NCI-H187 treated with DMSO at 0.1 percent for 48 hours (cell line): ENCODE measurements around the gene CCDC201.
"Not testable (repeated sequence)": the region's sequence is repeated elsewhere in the genome, so short reads cannot be mapped to it uniquely, and the experiment has no call there.

ENCODE experiments used
- DNase-seq: peaks from one replicate; lab custom pipeline; 2025; lab: John Stamatoyannopoulos, UW

The CCDC201 gene

GRCh38 chr7:45874408-45875131, 1.7 kb upstream of the CCDC201 start:
- DNase-seq, result no peak

GRCh38 chr7:45873355-45873754, 473 bp upstream of the CCDC201 start:
- DNase-seq, result no peak

DNA sequence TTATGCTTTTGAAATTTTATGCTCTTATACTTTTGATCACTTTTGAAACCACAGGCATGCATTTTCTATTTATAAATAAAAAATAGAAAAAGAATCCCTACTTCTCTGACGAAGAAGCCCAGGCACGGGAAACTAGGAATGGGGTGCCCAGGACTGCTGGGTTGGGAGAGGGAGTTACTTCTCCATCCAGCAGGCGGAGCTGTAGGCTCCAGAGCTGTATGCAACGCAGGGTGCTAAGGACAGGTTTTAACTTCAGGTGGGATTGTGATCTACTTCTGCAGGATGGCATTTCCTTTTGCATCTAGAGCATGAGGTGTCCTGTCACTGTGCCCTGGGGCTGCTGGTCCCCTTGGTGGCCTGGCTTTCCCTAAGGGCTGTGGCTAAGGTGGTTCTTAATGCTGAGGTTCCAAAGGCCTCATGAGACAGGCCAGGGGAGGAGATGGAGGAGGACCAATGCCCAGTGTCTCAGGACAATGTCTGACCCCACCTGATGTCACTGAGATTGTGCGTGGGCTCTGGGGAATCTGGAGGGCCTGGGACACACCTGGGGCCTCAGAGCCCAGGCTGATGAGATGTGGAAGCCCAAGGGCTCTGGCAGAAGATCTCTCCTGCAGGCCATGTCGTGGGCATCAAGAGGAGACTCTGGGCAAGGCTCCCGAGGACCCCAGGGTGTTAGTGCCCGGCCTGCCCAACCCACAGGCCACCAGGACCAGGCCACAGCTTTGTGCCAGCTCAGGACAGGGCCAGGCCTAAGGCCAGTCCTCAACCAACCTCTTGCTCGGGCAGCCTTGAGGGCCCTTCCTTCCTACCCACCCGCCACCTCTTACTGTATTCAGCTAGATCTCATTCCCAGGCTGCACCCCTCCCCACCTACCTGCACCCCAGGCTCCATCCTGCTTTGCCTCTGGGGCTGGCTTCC, 507 bp downstream of the CCDC201 start:
- no peak for DNase-seq

- no peak for DNase-seq
Measured at GRCh38 chr7:45869426-45869825, 3.5 kb downstream of the CCDC201 start.

GRCh38 chr7:45867471-45867870, 5.4 kb downstream of the CCDC201 start:
- DNase-seq, result no peak

- DNase-seq, result no peak
Measured at GRCh38 chr7:45865594-45866410, 7.1 kb downstream of the CCDC201 start.

GRCh38 chr7:45863715-45864114, 9.2 kb downstream of the CCDC201 start:
- DNase-seq, result no peak

- DNase-seq, result not testable (repeated sequence)
Measured at GRCh38 chr7:45856888-45857287, 16.0 kb downstream of the CCDC201 start.

DNA sequence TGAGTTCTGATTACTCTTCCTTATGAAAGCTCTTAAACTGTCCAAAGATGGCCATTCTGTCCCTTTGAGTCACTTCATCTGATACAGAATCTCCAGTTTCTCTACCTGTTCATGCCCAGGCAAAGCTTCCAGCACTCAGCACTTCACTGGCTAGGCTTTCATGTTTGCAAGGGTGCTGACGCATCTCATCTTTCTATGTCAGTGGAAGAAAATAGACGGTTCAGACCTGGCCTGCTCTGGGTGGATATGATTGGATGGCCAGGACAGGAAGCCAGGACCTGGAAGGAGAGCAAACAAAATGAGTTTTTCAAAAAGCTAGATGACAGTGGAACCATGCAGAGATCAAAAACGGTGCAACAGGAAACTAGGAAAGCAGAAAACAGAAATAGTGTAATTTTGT, 17.2 kb downstream of the CCDC201 start:
- not testable (repeated sequence) for DNase-seq

GRCh38 chr7:45853491-45853890, 19.4 kb downstream of the CCDC201 start:
- DNase-seq, result not testable (repeated sequence)

DNA sequence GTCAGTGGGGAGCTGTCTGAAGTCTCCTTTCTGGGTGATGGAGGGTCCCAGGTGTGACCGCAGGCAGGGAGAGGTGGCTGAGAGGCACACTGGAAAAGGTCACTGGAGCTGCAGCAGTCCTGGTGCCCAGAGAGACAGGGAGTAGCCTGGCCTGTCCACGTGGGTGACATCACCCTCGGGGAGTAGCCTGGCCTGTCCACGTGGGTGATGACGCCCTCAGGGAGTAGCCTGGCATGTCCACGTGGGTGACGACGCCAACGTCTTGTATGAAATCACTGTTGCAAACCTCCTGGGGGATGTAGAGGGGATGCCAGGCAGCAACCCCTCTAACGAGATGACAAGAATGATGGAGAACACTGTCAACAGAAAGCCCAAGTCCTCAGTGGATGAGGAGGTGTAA, 19.9 kb downstream of the CCDC201 start:
- not testable (repeated sequence) for DNase-seq

GRCh38 chr7:45848734-45849133, 24.1 kb downstream of the CCDC201 start:
- not testable (repeated sequence) for DNase-seq

GRCh38 chr7:45846536-45846935, 26.3 kb downstream of the CCDC201 start:
- not testable (repeated sequence) for DNase-seq

DNA sequence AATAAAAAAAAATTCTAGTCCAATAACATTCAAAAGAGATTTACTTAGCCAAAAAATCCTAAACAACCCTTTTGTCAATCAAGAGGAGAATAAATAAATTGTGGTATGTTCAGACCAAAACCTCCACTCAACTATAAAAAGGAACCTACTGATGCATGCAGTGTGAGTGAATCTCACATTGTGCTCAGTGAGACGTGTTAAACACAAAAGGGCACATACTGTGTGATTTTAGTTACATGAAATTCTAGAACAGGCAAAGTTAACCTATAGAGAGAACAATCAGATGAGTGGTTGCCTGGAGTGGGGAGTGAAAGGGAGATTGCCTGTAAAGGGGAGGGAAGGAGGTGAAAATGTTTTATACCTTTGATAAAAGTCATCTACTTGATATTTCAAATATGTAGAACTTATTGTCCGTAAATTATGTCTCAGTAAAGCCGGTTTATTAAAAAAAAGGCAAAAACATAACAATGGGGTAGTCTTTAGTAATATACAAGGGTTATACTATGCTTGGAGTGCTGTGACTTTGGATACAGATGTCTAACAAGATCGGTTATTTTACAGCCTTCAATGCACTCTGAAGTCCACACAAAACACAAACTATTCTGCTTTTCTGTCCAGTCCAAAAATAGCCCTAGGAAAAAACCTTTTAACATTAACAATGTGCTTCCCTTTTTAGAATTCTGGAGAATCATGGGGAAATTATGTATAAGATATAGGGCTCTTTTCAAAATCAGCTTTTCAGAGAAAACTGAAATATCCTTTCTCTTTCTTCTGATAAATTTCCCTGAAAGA, 30.8 kb downstream of the CCDC201 start:
- DNase-seq, result peak; percentile 3

GRCh38 chr7:45838852-45839251, 34.0 kb downstream of the CCDC201 start:
- not testable (repeated sequence) for DNase-seq

GRCh38 chr7:45832433-45833177, 40.3 kb downstream of the CCDC201 start:
- not testable (repeated sequence) for DNase-seq

- not testable (repeated sequence) for DNase-seq
Measured at GRCh38 chr7:45829846-45830245, 43.0 kb downstream of the CCDC201 start.

DNA sequence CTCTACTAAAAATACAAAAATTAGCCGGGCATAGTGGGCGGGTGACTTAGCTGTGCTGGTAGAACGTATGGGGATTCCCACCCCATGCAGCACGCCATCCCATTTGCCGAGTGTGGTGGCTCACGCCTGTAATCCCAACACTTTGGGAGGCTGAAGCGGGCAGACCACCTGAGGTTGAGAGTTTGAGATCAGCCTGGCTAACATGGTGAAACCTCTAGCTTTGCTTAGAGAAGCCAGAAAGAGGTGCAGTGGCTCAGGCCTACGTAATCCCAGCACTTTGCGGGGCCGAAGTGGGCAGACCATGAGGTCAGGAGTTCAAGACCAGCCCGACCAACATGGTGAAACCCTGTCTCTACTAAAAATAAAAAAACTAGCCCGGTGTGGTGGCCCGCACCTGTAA, 45.2 kb downstream of the CCDC201 start:
- not testable (repeated sequence) for DNase-seq

GRCh38 chr7:45826550-45826949, 46.3 kb downstream of the CCDC201 start:
- not testable (repeated sequence) for DNase-seq

- not testable (repeated sequence) for DNase-seq
Measured at GRCh38 chr7:45818763-45819162, 54.1 kb downstream of the CCDC201 start.

- not testable (repeated sequence) for DNase-seq
Measured at GRCh38 chr7:45817913-45818312, 55.0 kb downstream of the CCDC201 start.
